GM12875 (cell line): ENCODE data around the gene C1QL1.

ENCODE experiments used
- H3K4me3 ChIP-seq: one replicate; pipeline ENCODE4 v1.5.1; 2011; ENCODE audit warnings: low read depth, low read length, control low read depth
- TF ChIP-seq, protein P1 (sequence below): IDR thresholded peaks from 2 replicates; pipeline ENCODE4 v1.5.1; 2011; ENCODE audit warnings: low read depth, mild to moderate bottlenecking, control low read depth, inconsistent platforms, low read length, moderate library complexity, borderline replicate concordance; ENCODE audit not compliant: insufficient read depth

Gene C1QL1

DNA sequence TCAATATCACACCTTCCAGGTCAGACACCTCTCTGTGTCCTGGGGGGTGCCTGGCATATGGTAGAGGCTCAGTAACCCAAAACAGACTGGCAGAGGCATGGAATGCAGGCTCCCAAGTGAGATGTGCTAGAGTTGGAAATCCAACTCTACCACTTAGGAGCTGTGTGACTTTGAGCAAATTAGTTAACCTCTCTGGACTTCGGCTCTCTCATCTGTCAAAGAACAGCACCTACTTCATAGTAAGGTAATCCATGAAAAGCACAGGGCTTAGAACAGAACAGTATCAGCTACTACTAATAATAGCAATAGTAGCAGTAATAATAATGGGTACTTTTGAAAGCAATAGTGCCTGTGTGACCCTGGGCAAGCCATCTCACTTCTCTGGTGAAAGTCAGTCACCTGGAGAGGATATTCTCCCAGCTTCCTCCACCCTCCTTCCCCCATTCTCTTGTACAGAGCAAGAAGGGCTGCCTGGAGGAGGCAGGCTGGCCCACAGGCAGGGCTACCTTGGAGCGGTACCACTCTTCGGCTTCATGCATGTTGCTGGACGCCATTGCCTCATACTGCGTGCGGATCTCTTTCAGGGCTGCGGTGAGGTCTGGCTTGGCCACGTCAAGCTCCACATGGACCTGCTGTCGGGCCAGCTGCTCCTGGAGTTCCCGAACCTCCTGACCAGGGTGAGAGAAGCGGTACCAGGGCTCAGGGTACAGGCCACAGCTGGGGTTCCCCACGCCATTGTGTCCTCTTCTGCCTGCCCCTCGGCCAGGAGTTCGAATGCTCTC, 55.1 kb downstream of the C1QL1 start:
- TF ChIP-seq, protein P1, sequence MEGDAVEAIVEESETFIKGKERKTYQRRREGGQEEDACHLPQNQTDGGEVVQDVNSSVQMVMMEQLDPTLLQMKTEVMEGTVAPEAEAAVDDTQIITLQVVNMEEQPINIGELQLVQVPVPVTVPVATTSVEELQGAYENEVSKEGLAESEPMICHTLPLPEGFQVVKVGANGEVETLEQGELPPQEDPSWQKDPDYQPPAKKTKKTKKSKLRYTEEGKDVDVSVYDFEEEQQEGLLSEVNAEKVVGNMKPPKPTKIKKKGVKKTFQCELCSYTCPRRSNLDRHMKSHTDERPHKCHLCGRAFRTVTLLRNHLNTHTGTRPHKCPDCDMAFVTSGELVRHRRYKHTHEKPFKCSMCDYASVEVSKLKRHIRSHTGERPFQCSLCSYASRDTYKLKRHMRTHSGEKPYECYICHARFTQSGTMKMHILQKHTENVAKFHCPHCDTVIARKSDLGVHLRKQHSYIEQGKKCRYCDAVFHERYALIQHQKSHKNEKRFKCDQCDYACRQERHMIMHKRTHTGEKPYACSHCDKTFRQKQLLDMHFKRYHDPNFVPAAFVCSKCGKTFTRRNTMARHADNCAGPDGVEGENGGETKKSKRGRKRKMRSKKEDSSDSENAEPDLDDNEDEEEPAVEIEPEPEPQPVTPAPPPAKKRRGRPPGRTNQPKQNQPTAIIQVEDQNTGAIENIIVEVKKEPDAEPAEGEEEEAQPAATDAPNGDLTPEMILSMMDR, result no peak
- H3K4me3 ChIP-seq, result no peak overlapping the region

DNA sequence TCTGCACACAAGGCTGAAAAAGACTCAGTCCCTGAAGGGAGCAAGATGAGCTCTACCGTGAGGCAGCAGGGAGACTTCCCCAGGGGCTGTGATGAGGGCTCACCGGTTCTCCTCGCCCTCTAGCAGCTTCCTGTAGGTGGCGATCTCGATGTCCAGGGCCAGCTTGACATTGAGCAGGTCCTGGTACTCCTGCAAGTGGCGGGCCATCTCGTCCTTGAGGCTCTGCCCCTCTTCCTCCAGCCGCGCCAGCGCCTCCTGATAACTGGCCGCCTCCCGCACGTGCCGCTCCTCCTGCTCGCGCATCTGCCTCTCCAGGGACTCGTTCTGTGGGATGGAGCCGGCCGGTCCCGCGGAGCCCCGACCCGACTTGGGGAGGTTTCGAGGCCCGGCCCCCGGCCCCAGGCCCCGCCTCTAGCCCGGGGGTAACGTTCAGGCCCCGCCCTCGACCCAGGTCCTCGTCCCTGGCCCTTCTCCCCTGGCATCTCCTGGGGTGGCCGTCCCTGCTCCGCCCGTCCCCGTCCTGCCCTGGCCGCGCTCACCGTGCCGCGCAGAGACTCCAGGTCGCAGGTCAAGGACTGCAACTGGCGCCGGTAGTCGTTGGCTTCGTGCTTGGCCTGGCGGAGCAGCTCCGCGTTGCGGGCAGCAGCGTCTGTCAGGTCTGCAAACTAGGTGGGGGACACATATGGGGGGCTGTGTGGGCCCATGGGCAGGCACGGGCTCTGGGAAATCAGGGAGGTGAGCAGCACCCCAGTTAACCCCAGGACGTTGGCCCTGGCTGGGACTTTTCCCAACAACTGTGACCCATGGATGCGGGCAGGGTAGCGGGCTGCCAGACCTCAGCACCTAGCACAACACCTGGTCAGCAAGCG, 56.7 kb downstream of the C1QL1 start:
- H3K4me3 ChIP-seq, result no peak overlapping the region
- TF ChIP-seq, protein P1, result peak; percentile 45; the same call in 1 of the 2 replicates

GRCh38 chr17:44910231-44911106, 57.6 kb downstream of the C1QL1 start:
- no peak overlapping the region for H3K4me3 ChIP-seq
- TF ChIP-seq, protein P1, result no peak
